ENCODE results near the gene PCDH1.

- TF ChIP-seq POLR2A (IDR thresholded peaks at IDR 0.05) (no peak), CTCF (IDR thresholded peaks at IDR 0.05) (no peak)
Measured at GRCh38 chr5:141832131-141832530, 46.1 kb downstream of the PCDH1 start.

Data from testis (tissue), 2 donors.